Thymus (tissue), 11 donors: ENCODE measurements around the gene C9orf153. TPM values are rescaled to one million over a fixed set of nuclear protein-coding genes. Genes with fewer than 3 reads are reported as not detected.

Source experiments
- DNase-seq, 9 donors: peaks; one replicate each; pipeline ENCODE4 v3.0.0-alpha.2; 2013; ENCODE audit warnings: low spot score in 9 of 9, low read depth in 6 of 9, missing footprints in 1 of 9
- H3K27ac ChIP-seq, 2 donors: one replicate each; pipeline ENCODE4 v1.5.1; 2013; ENCODE audit warnings: control low read depth in 1 of 2, low read depth in 1 of 2, low read length in 1 of 2, mild to moderate bottlenecking in 1 of 2, moderate library complexity in 1 of 2
- H3K27me3 ChIP-seq, 2 donors: one replicate each; pipeline ENCODE4 v1.5.1; 2013; ENCODE audit warnings: low read length in 1 of 2; ENCODE audit not compliant: control insufficient read depth in 2 of 2, insufficient read depth in 1 of 2
- H3K36me3 ChIP-seq, 2 donors: one replicate each; pipeline ENCODE4 v1.5.1; 2013; ENCODE audit warnings: low read length in 1 of 2, mild to moderate bottlenecking in 1 of 2, moderate library complexity in 1 of 2; ENCODE audit not compliant: control insufficient read depth in 2 of 2, insufficient read depth in 2 of 2
- H3K4me1 ChIP-seq, 2 donors: one replicate each; pipeline ENCODE4 v1.5.1; 2013; ENCODE audit warnings: low read length in 2 of 2; ENCODE audit not compliant: control insufficient read depth in 2 of 2, insufficient read depth in 2 of 2
- H3K4me3 ChIP-seq, 2 donors: one replicate each; pipeline ENCODE4 v1.5.1; 2013; ENCODE audit warnings: low read length in 2 of 2, control low read depth in 1 of 2, mild to moderate bottlenecking in 1 of 2
- H3K9me3 ChIP-seq, 2 donors: one replicate each; pipeline ENCODE4 v1.5.1; 2013; ENCODE audit warnings: low read length in 1 of 2, mild to moderate bottlenecking in 1 of 2; ENCODE audit not compliant: control insufficient read depth in 2 of 2, insufficient read depth in 1 of 2
- WGBS: extraction: QIAGEN DNeasy Blood & Tissue Kit; methylation state at CpG from one replicate; pipeline ENCODE4 v1.1.7; 2013; 5-methylcytosine and 5-hydroxymethylcytosine counted together
- polyA plus RNA-seq: library from polyadenylated mRNA; stranded (reverse); fragments of 200-250 nt; gene quantifications from one replicate; pipeline ENCODE4 v1.2.3, GENCODE V29; 2013
- total RNA-seq: library from RNA; stranded (reverse); fragments of 120-200 nt; gene quantifications from one replicate; pipeline ENCODE4 v1.2.4, GENCODE V29; 2013
- donor health status: healthy.

Gene C9orf153
- total and polyA plus RNA-seq, 2 donors: 0.16 to 0.19 TPM

DNA sequence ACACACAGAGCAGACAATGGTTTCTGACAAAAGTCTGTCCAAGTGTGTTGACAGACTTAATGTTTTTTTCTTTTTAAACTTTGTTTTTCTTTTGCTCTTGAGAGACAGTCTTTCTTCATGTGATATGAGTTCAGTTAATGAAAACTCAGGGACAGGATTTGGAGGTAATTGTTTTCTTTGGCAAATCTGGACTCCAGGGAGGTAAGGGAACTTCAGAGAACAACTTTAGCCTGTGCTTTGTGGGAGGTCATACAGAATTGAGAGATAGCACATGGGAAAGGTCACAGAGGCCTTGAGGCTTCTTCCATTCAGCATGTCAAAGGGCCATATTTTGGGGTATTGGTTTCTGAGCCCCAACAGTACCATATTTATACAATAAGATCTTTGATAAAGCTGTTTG is 9.3 kb downstream of the C9orf153 start:
- no peak for DNase-seq
- H3K27me3 ChIP-seq: no peaks in the 10 kb centered on the region
- H3K4me3 ChIP-seq: no peak overlapping the region
- H3K36me3 ChIP-seq: no peaks in the 10 kb centered on the region
- no peak overlapping the region for H3K27ac ChIP-seq
- H3K4me1 ChIP-seq: no peaks in the 10 kb centered on the region
- H3K9me3 ChIP-seq: peaks cover 0 to 4% of the 10 kb centered on the region in 2 donors

DNA sequence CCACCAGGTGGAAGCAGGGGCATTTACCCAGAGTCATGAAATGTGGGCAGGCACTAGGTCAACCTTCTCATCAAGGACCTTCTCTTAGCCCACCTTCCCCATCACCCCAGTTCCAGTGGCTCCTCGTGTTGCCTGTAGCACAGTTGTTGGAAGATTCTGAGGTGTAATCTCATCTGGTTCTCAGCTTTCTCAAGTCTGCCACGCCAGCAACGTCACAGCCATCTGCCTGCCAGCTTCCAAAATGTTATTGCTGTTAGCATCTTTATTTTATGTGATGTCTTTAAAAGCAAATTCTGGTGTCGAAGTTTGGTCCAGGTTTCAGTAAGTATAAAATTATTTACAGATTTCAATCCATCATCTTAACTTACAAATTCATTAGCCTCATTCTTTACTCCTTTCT is 10.7 kb downstream of the C9orf153 start:
- DNase-seq: no peak
- 93% methylated on average over 4 of the region's 4 CpGs for WGBS
- Histone ChIP-seq H3K36me3 (no peaks in the 10 kb centered on the region), H3K4me1 (no peaks in the 10 kb centered on the region), H3K27ac (no peak overlapping the region), H3K4me3 (no peak overlapping the region), H3K27me3 (no peaks in the 10 kb centered on the region), H3K9me3 (peaks cover 0 to 4% of the 10 kb centered on the region in 2 donors)

DNA sequence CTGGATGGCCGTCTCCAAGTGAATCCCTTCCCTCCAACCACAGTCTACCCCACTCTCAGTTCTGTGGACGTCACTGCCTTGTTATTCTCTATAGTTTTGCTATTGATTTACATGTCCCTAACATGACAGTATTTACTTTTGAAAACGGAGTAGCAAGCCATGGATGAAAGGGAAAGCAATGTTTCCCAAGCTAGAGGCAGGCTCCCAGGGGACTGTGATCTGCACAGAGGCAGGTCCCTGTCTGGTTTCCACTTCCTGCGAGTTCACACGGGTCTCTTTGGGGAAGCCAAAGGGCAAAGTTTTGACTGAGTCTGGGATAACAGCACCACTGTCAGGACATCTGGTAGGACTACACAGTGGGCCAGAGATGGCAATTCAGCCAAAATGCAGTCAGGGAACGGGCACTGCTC is 12.7 kb downstream of the C9orf153 start:
- Histone ChIP-seq H3K27ac (no peak overlapping the region), H3K4me1 (no peaks in the 10 kb centered on the region), H3K9me3 (no peaks in the 10 kb centered on the region), H3K4me3 (no peak overlapping the region), H3K27me3 (no peaks in the 10 kb centered on the region), H3K36me3 (no peaks in the 10 kb centered on the region)
- WGBS: 79% methylated on average over 6 of the region's 6 CpGs
- DNase-seq: no peak

DNA sequence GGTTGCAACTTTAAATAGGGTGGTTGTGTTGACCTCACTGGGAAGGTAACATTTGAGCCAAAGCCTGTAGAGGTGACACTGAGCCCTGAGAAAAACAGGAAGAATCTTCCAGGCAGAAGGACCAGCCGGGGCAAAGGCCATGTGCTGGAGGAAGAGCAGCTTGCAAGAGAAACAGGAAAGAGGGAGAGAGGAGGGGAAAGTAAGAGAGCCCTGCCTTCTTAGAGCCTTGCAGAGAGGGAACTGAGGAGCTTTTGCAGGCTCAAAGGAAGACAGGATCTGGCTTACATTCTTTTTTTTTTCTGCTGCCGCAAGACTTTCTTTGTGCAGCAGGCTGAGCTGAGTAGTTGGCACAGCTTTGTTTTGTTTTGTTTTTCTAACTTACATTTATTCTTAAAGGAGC is 17.4 kb downstream of the C9orf153 start:
- Histone ChIP-seq H3K4me3 (no peak overlapping the region), H3K9me3 (no peaks in the 10 kb centered on the region), H3K4me1 (no peaks in the 10 kb centered on the region), H3K27ac (no peak overlapping the region), H3K27me3 (no peaks in the 10 kb centered on the region), H3K36me3 (no peaks in the 10 kb centered on the region)
- WGBS: 43% methylated on average over 2 of the region's 2 CpGs
- DNase-seq: no peak

DNA sequence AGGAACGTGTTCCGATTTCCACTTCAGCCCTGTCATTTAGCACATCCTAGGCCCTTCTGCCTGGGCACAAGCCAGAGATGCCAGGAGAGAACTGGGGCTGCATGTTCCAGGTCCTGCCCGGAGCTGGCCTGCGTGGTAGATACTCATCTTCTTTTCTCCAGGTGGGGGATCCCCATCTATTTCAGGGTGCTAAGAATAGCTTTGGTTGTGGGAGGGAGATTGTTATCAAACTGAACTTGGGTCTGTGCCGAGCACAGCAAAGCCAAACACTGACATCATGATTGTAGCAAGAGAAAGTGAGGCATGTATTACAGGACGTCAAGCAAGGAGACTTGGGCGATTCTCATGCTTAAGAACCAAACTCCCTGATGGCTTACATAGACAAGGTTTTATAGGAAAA is 18.2 kb downstream of the C9orf153 start:
- H3K27me3 ChIP-seq: no peaks in the 10 kb centered on the region
- no peaks in the 10 kb centered on the region for H3K9me3 ChIP-seq
- DNase-seq: no peak
- 84% methylated on average over 7 of the region's 7 CpGs for WGBS
- H3K4me3 ChIP-seq: no peak overlapping the region
- no peaks in the 10 kb centered on the region for H3K4me1 ChIP-seq
- no peak overlapping the region for H3K27ac ChIP-seq
- no peaks in the 10 kb centered on the region for H3K36me3 ChIP-seq

DNA sequence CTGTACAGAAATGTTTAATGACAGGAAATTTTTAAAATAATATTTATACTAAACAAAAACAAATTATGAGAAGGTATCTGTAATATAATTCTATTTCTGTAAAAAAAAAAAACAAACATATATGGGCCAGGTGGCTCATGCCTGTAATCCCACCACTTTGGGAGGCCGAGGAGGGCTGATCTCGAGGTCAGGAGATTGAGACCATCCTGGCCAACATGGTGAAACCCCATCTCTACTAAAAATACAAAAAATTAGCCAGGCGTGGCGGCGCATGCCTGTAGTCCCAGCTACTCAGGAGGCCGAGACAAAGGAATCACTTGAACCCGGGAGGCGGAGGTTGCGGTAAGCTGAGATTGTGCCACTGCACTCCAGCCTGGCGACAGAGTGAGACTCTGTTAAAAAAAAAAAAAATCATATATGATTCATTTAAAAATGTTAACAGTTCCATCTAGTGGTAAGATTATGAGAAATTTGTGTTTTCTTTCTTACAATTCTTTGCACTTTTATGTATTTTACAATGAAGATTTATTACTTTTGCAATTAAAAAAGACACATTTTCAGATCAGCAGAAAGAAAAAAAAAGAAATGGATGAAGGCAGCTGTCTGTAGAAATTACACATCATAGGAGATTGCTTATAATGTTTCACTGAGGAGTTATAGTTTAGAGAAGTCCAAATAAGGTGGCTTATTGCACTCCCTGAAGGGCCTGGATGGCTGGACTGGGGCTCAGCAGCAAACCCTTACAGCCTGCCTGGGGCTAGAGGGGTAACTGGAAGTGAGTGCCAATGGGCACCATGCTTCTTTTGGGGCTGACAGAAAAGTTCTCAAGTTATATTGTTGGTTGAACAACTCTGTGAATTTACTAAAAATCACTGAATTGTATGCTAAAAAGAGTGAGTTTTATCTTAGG is 20.3 kb downstream of the C9orf153 start:
- DNase-seq: no peak
- 85% methylated on average over 10 of the region's 10 CpGs for WGBS
- no peaks in the 10 kb centered on the region for H3K4me1 ChIP-seq
- no peaks in the 10 kb centered on the region for H3K9me3 ChIP-seq
- no peaks in the 10 kb centered on the region for H3K27me3 ChIP-seq
- no peaks in the 10 kb centered on the region for H3K36me3 ChIP-seq
- no peak overlapping the region for H3K4me3 ChIP-seq
- no peak overlapping the region for H3K27ac ChIP-seq

DNA sequence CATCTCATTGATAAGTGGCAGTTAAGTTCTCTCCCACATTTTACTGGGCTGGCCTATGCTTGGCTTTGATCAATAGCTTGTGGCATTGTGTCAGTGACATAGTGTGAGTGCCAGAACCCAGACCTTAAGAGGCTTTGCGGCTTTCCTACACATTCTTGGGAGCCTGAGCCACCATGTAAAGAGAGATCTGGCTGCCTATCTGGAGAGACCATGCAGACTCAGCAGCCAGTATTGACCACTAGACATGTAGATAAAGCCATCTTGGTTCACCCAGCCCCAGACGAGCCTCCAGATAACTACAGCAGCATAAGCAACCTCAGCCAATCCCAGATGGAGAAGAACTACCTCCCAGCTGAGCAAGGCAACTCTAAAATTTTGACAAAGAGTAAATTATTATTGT is 28.6 kb downstream of the C9orf153 start:
- H3K36me3 ChIP-seq: no peaks in the 10 kb centered on the region
- no peaks in the 10 kb centered on the region for H3K4me1 ChIP-seq
- no peaks in the 10 kb centered on the region for H3K27me3 ChIP-seq
- H3K27ac ChIP-seq: no peak overlapping the region
- 95% methylated on average over 2 of the region's 2 CpGs for WGBS
- H3K9me3 ChIP-seq: no peaks in the 10 kb centered on the region
- no peak for DNase-seq
- H3K4me3 ChIP-seq: no peak overlapping the region

DNA sequence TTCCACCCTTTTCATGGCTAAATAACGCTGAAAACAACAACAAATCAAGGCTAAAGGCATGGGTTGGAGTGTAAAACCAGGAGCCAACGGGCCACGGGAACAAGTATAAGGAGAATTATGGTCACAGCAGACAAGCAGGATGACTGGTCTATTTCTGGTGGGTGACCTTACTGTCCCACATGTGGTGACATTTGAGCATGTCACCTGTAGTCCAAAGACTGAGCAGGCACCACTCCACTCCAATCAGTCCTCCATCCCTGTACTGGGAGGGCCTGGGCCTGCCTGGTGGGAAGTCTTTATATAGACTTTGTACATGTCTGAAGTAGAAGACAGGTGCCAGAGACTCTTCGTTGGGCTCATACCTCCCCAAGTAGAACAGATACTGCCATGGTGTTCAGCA is 36.8 kb downstream of the C9orf153 start:
- WGBS: 98% methylated on average over 4 of the region's 4 CpGs
- Histone ChIP-seq H3K4me1 (no peaks in the 10 kb centered on the region), H3K27ac (no peak overlapping the region), H3K27me3 (no peaks in the 10 kb centered on the region), H3K4me3 (no peak overlapping the region), H3K36me3 (no peaks in the 10 kb centered on the region), H3K9me3 (no peaks in the 10 kb centered on the region)
- no peak for DNase-seq

DNA sequence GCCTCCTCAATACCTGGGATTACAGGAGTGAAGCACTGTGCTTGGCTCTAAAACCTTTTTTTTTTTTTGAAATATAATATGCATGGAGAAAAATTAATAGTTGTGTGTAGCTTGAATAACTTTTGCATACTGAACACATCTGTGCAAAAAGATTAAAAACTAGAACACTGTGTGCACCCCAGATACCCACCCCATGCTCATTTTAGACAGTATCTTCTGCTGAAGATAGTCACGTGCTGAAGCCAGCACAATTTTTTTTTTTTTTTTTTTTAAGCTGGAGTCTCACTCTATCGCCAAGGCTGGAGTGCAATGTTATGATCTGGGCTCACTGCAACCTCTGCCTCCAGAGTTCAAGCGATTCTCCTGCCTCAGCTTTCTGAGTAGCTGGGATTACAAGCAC is 39.9 kb downstream of the C9orf153 start:
- no peaks in the 10 kb centered on the region for H3K9me3 ChIP-seq
- H3K36me3 ChIP-seq: no peaks in the 10 kb centered on the region
- no peak for DNase-seq
- WGBS: 93% methylated on average over 3 of the region's 3 CpGs
- no peak overlapping the region for H3K4me3 ChIP-seq
- H3K27ac ChIP-seq: no peak overlapping the region
- H3K27me3 ChIP-seq: no peaks in the 10 kb centered on the region
- no peaks in the 10 kb centered on the region for H3K4me1 ChIP-seq
